WTC11 (cell line): Measurements from ENCODE around the gene CTNNA3.

ENCODE experiments used
- AFF4 ChIP-seq: sonication (generic); formaldehyde crosslinking; IDR thresholded peaks from 2 replicates; pipeline ENCODE4 v1.8.1; 2023; ENCODE audit warnings: mild to moderate bottlenecking, missing genetic modification reagents, borderline replicate concordance
- ATF2 ChIP-seq: sonication (generic); formaldehyde crosslinking; IDR thresholded peaks from 2 replicates; pipeline ENCODE4 v1.8.1; 2022; ENCODE audit warnings: low read depth, missing genetic modification reagents, borderline replicate concordance
- ATF3 ChIP-seq: sonication (generic); formaldehyde crosslinking; conservative IDR thresholded peaks from 2 replicates; pipeline ENCODE4 v1.8.1; 2022; ENCODE audit warnings: mild to moderate bottlenecking, missing genetic modification reagents
- ESRRA ChIP-seq: sonication (generic); formaldehyde crosslinking; IDR thresholded peaks from 2 replicates; pipeline ENCODE4 v1.8.1; 2022; ENCODE audit warnings: mild to moderate bottlenecking, missing genetic modification reagents, borderline replicate concordance
- NFE2L1 ChIP-seq: sonication (generic); formaldehyde crosslinking; IDR thresholded peaks from 2 replicates; pipeline ENCODE4 v1.8.1; 2023; ENCODE audit warnings: missing genetic modification reagents
- SOX15 ChIP-seq: fragments of 250-450 bp; sonication (Bioruptor Pico); IDR thresholded peaks from 2 replicates; pipeline ENCODE4 v1.9.0; 2021; ENCODE audit warnings: mild to moderate bottlenecking
- SP1 ChIP-seq: sonication (generic); formaldehyde crosslinking; conservative IDR thresholded peaks from 2 replicates; pipeline ENCODE4 v1.8.1; 2022; ENCODE audit warnings: missing genetic modification reagents
- ZBTB21 ChIP-seq: sonication (generic); formaldehyde crosslinking; IDR thresholded peaks from 2 replicates; pipeline ENCODE4 v1.8.1; 2023; ENCODE audit warnings: mild to moderate bottlenecking, missing genetic modification reagents, borderline replicate concordance
- TF ChIP-seq, protein P1 (sequence below): fragments of 200-600 bp; IDR thresholded peaks from 2 replicates; pipeline ENCODE4 v1.8.0; 2022; ENCODE audit warnings: antibody characterized with exemption
- TF ChIP-seq, protein P2 (sequence below): sonication (generic); formaldehyde crosslinking; IDR thresholded peaks from 2 replicates; pipeline ENCODE4 v1.8.0; 2022; ENCODE audit warnings: mild to moderate bottlenecking, missing genetic modification reagents
- TF ChIP-seq, protein P3 (sequence below): sonication (generic); formaldehyde crosslinking; IDR thresholded peaks from 2 replicates; pipeline ENCODE4 v1.8.1; 2023; ENCODE audit warnings: mild to moderate bottlenecking, missing genetic modification reagents

GRCh38 chr10:66362522-66362921, 1333.5 kb downstream of the CTNNA3 start:
- TF ChIP-seq ESRRA (no peak), NFE2L1 (CRISPR knock-in tag) (no peak), SP1 (CRISPR knock-in tag) (no peak), ZBTB21 (CRISPR knock-in tag) (no peak), ATF3 (CRISPR knock-in tag) (no peak), ATF2 (CRISPR knock-in tag) (no peak), AFF4 (CRISPR knock-in tag) (no peak), SOX15 (CRISPR knock-in tag) (no peak)
- TF ChIP-seq, protein P1, sequence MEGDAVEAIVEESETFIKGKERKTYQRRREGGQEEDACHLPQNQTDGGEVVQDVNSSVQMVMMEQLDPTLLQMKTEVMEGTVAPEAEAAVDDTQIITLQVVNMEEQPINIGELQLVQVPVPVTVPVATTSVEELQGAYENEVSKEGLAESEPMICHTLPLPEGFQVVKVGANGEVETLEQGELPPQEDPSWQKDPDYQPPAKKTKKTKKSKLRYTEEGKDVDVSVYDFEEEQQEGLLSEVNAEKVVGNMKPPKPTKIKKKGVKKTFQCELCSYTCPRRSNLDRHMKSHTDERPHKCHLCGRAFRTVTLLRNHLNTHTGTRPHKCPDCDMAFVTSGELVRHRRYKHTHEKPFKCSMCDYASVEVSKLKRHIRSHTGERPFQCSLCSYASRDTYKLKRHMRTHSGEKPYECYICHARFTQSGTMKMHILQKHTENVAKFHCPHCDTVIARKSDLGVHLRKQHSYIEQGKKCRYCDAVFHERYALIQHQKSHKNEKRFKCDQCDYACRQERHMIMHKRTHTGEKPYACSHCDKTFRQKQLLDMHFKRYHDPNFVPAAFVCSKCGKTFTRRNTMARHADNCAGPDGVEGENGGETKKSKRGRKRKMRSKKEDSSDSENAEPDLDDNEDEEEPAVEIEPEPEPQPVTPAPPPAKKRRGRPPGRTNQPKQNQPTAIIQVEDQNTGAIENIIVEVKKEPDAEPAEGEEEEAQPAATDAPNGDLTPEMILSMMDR, result no peak
- TF ChIP-seq, protein P2, sequence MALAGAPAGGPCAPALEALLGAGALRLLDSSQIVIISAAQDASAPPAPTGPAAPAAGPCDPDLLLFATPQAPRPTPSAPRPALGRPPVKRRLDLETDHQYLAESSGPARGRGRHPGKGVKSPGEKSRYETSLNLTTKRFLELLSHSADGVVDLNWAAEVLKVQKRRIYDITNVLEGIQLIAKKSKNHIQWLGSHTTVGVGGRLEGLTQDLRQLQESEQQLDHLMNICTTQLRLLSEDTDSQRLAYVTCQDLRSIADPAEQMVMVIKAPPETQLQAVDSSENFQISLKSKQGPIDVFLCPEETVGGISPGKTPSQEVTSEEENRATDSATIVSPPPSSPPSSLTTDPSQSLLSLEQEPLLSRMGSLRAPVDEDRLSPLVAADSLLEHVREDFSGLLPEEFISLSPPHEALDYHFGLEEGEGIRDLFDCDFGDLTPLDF (CRISPR knock-in tag), result no peak
- TF ChIP-seq, protein P3, sequence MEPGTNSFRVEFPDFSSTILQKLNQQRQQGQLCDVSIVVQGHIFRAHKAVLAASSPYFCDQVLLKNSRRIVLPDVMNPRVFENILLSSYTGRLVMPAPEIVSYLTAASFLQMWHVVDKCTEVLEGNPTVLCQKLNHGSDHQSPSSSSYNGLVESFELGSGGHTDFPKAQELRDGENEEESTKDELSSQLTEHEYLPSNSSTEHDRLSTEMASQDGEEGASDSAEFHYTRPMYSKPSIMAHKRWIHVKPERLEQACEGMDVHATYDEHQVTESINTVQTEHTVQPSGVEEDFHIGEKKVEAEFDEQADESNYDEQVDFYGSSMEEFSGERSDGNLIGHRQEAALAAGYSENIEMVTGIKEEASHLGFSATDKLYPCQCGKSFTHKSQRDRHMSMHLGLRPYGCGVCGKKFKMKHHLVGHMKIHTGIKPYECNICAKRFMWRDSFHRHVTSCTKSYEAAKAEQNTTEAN (CRISPR knock-in tag), result no peak
